ENCODE data around the gene CERS6.
"Not testable (repeated sequence)": the region's sequence is repeated elsewhere in the genome, so short reads cannot be mapped to it uniquely, and the experiment has no call there.

The CERS6 gene, protein sequence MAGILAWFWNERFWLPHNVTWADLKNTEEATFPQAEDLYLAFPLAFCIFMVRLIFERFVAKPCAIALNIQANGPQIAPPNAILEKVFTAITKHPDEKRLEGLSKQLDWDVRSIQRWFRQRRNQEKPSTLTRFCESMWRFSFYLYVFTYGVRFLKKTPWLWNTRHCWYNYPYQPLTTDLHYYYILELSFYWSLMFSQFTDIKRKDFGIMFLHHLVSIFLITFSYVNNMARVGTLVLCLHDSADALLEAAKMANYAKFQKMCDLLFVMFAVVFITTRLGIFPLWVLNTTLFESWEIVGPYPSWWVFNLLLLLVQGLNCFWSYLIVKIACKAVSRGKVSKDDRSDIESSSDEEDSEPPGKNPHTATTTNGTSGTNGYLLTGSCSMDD

DNA sequence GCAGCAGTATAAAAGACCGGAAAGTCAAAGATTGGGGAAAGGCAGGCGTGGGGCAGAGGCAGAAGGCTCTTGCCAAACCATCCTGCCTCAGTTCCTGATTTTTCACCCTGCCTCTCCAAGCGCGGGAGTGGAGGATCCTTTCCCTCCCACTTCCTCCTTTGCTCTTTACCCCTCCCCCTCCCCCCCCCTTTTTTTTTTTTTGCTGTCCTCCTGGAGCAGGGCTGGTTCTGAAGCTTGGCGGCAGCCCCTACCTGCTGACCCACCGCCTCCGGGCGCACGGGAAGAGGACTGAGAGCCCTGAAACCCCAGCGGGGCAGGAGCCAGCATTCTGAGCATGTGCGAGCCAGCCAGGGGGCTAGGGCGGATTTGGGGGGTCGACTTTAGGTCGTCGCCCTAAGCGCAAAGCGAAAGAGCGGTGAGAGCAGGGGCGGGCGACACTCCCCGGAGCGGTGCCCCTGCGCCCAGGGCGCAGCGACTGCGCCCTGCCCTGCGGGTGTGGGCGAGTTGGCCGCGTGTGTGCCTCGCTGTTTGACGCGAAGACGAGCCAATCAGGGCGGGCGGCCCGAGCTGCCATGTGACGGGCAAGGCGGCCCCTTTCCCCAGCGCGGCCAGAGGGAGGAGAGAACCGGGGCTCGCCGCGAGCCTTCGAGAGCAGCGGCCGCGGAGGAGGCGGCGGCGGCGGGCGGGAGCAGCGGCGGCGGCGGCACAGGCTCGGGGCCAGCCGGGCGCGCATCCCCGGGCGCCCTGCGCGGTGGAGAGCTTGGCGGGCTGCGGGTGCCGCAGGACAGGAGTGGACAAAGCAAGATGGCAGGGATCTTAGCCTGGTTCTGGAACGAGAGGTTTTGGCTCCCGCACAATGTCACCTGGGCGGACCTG is at the start of gene CERS6:
TSS of gene CERS6 (plus strand) at position 628 of the 876 bp plus-strand sequence. CDS start at position 805, 177 bp downstream.
- DNase-seq, result peak; percentile 75

DNA sequence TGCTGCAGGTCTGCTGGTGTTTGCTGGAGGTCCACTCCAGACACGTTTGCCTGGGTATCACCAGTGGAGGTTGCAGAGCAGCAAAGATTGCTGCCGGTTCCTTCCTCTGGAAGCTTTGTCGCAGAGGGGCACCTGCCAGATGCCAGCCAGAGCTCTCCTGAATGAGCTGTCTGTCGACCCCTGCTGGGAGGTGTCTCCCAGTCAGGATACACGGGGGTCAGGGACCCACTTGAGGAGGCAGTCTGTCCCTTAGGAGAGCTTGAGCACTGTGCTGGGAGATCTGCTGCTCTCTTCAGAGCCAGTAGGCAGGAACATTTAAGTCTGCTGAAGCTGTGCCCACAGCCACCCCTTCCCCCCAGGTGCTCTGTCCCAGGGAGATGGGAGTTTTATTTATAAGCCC is 43.8 kb upstream of the CERS6 start:
- not testable (repeated sequence) for DNase-seq

DNA sequence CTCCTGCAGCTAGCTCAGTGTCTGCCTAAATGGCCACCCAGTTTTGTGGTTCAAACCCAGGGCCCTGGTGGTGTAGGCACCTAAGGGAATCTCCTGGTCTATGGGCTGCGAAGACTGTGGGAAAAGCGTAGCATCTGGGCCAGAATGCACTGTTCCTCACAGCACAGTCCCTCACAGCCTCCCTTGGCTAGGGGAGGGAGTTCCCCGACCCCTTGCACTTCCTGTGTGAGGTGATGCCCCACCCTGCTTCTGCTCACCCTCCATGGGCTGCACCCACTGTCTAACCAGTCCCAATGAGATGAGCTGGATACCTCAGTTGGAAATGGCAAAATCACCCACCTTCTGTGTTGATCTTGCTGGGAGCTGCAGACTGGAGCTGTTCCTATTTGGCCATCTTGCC is 43.0 kb upstream of the CERS6 start:
- DNase-seq, result not testable (repeated sequence)

DNA sequence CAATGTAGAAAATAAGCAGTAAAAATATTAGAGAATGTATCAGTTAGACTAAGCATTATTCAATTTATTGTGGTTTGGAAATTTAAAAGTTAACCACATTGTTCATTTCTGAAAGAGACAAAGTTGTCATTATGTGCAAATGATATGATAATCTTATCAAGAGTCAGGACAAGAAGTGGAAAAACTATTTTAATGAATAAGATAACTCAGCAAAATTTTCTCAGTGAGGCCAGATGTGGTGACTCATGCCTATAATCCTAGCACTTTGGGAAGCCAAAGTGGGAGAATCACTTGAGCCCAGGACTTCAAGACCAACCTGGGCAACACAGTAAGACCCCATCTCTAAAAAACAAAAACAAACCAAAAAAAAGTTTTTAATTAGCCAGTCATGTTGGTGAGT is 39.5 kb upstream of the CERS6 start:
- no peak for DNase-seq

DNA sequence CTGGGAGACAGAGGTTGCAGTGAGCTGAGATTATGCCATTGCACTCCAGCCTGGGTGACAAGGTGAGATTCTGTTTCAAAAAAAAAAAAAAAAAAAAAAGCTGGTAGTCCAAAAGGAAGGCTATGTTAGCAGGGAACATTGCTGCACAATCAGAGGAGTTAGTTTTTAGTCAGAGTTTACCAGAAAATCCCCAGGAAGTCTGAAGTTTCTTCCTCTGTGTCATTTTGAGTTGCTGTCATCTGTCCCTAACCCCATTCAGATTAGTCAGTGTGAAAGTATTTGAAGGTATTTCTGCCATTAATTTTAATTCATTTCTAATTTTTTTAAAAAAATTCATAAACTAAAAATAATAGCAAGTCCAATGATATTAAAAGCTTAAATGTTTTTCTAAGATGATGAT is 33.5 kb upstream of the CERS6 start:
- DNase-seq, result no peak

DNA sequence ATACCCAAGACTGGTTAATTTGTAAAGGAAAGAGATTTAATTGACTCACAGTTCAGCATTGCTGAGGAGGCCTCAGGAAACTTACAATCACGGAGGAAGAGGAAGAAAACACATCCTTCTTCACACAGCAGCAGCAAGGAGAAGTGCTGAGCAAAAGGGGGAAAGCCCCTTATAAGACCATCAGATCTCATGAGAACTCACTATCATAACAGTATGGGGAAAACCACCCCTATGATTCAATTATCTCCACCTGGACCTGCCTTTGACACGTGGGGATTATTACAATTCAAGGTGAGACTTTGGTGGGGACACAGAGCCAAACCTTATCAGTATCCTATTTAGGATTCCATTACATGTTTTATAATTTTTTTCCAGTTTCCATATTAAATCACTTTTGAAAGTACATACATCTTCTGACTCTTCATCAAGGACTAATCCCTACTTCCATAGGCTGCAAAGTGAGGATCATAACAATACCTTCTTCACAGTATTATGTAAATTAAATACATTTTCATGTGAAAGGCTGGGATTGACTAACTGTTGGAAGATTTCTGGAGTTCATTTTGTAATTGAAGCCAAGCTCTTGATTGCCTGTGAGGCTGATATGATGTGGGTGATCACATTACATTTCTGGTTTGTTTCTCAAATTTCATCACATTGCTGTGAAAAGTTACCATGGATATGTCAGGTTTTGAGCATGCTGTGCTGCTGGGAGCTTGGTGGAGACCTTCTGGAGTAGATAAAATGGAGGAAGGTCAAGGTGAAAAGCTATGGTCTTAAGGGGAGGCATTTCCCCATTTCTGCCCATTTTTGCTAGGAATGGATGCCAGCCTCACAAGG is 31.7 kb upstream of the CERS6 start:
- DNase-seq, result no peak

DNA sequence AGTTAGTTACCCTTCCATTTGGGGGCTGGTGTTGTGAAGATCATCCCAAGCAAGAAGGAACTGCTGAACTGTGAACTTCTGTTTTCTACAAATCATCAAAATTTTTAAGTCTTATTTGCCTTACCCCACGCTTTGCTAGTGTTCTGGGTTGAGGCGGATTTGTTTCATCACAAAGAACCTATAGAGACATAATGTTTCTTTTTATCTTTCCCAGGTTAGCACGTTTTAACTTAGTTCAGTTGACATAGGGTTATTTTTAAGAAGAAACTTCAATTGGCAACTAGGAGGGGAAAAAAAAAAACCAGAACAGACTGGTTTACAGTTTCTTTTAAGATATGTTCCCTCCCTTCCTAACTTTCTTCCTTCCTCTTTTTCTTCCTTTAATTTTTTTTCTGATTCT is 31.1 kb upstream of the CERS6 start:
- no peak for DNase-seq

DNA sequence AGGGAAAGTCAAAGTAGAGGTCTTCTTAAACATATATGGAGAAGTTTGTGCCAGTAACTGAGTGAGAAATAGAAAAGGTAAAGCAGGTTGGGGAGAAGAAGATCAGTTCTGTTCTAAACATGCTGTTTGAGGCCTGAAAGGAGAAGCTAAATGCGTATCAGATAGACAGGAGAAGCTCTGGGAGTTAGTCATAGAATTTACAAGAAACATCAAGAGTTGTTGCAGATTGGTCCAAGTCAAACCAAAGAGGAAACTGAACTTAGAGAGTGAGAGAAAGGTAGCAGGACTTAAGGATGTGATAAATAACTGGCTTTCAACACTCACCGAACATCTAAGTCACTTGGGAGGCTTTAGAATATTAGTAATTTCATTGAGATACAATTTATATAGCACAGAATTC is 29.2 kb upstream of the CERS6 start:
- DNase-seq, result no peak

DNA sequence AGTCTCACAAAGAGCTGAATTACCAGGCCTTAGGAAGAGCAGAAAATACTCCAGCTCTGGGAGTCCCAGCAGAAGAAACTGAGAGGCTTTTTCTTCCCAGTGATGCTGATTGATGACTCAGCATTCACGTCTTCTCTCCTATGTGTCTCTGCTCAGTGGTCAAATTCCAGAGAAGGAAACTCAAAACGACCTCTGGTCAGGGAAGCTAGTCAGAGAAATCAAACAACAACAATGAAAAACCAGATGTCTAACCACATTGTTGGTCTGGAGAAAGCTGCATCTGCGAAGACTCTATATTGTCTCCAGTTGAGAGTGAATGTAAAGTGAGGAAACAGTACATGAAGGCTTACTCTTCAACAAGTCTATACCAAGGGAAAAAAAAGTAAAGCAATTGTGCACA is 28.6 kb upstream of the CERS6 start:
- DNase-seq, result no peak

DNA sequence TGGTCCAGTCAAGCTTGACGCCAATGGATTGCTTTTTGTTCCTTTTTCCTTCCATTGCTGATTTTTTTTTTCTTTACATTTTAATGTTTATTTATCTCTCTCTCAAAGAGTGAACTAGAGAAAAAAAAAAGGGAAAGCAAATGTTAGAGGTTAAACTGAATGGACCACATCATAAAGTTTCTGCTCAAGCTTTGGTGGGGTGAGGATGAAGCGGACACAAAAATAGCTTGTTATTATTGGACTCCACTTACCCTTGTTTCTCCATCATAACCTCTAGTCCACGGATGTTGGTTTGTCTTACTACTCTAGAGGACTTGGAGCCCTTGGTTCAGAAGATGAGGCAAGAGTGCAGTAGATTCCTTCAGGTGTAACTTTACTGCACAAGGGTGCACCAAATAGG is 27.6 kb upstream of the CERS6 start:
- DNase-seq, result no peak

DNA sequence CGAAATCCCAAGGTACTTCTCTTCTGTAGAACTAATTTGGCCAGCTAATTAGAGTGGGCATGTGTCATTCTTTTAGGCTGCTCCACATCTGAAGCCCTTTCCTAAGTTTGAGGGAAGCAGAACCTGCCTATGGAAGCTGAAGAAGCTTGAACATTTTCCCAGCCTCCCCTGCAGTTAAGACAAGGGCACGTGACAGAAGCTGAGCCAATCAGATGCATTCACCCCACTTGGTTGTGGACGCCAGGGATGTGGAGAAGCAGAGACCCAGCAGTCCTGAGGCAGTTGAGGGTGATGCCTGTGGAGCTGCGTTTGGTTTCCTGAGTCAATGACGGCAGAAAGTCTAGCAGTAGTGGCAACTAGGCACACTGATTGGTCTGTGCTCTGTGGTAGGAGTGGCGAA is 26.1 kb upstream of the CERS6 start:
- DNase-seq, result no peak

DNA sequence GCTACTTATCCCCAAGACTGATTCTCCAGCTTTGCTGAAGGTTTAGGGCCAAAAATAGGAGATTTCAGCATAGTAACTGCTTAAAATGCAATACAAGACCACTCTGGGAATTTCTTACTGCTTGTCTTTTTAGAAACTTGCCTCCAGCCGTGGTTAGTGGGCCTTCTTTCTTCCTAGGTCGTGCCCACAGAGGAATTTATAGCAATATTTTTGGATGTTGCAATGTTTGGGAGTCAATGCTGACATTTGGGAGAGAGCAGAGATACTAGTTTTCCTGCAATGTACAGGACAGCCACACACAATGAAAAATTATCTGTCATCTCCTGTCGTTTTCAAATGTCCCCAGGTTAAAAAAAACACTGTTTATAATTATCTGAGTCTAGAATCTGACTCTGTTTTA is 25.6 kb upstream of the CERS6 start:
- DNase-seq, result no peak

DNA sequence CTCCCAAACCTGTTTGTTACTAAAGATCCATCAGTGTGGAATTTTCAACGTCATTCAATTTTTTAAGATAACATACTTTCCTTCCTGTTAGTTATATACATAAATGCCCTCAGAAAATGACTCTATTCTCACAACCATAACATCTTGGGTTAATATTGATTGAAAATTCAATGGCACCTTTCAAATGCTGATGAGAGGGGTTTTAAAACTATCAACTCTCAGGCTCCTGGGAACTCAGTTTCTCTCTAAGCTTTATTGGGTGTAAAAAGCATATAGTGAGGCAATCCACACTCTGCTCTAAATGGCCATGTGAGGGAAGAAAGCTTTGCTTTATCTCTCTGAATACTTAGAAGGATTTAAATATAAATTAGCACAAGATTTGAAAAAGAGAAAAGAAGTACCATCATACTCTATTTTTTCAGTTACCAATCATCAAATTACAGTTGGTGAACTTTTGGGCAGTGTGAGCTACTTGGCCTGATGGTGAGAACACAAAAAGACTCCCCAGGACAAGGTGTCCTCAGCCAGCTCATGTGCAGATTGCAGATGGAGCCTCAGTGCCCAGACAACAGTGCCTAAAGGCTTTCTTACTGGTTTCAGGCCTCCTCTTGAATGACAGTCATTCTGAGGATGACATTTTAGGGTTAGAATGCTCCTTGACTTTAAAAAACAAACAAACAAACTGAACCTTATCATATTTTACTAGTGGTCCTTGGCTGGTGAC is 24.6 kb upstream of the CERS6 start:
- no peak for DNase-seq

DNA sequence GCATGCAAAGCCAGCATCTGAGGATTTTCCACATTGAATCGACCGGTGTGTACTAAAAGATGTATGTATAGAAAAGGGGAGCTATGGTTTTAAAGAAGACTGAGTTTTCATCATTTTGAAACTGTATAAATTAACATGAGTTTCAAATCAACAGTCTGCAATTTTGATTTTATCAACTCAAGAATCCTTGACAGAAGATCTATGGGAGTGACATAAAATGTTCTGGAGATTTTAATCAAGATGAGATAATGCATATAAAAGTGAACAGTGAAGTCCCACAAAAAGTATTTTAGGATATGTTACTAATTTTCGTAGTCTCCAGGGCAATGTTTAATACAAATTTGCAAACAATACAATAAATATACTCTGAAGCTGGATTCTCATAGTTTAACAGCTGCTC is 24.0 kb upstream of the CERS6 start:
- no peak for DNase-seq

DNA sequence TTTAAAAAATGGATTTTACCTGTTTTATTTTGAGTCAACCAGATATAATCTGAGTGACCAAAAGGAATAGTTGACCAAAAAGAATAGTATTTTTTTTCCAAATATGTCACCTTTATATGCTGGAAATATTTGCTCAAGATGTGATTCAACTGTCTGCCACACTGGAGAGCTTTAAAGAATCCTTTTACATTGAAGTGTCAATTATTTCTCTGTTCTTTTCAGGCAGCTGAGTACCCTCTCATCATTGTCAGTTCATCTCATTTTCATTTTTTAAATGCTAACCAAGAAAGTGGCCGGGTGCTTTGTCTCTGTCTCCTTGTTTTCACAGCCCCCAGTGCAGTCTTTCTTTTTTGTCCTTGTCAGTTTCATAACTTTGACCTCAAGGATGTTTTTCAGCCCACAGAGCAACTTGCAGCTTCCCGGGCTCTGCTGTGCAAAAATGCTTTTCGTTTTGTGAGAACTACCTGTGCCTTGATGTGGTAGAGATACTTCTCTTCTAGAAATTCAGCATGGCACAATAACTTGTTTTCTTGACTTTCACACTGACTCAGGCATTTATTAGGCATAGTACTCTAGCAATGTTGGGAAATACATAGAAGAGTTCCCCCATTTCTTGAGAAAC is 23.4 kb upstream of the CERS6 start:
- no peak for DNase-seq

DNA sequence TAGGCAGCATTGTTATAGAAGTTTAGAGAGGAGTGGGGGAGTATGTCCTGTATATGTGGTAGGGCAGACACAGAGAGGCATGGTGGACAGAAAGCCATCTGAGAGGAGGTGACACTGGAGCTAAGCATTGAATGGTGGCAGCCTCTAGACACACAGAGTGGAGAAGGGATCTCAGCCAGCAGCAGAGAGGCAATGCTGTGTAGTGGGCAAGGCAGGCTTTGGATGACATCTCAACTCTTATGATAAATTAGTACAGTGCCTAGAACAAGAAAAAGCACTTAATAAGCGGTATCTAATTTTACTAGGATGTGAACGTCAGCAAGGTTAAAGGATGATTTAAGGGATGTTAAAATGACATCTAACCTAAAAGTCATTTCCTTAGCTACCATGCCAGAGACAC is 22.5 kb upstream of the CERS6 start:
- DNase-seq, result no peak

DNA sequence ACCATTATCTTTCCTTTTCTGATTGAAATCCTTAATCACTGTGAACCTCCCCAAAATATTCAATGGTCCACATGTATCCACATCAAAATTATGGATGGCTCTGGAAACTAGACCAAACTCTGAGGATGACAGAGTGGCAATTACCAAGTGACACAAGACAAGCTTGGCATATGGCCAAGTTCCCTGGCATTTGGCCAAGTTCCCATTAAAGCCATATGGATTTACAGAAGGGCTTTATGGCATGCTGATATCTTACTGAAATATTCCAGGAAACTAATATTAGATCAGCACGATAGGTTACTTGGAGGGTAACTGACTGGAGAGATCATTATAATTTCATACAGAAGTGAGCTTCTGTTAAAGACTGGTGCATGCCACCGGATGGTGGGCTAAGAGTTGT is 21.9 kb upstream of the CERS6 start:
- DNase-seq, result no peak

DNA sequence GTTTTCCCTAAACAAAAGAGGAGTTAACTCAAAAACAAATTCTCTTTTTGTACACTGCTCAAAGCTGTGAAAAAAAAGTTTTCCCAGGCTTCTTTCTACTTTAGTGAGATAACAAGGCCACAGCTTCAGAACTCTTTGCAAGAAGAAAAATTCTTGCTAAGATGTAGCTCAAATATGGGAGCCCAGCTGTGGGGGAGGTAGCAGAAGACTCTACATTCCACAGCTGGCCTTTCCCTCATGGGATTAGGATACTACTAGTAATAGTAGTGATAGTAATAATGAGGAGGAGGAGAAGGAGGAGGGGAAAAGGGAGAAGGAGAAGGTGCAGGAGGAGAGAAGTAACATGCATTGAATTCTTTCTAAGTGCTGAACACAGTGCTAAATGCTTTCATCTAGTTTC is 19.2 kb upstream of the CERS6 start:
- DNase-seq, result no peak

DNA sequence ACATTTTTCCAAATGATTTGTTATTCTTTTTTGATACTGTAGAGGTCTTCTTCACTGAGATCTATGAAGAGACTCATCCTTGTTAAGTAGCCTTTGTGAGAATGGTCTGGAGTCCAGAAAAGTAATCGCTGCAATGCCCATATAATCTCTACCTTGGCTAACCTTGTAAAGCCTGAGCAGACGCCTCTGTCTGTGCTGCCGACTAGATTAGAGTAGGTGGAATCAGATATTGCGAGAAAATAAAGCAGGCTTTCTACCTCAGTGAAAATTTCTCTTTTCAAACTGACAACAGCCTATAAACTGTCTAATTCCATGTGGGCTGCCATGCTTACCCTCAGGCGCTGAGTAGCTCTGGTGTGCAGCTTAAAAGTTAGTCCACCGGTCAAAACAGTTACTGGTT is 17.5 kb upstream of the CERS6 start:
- no peak for DNase-seq

DNA sequence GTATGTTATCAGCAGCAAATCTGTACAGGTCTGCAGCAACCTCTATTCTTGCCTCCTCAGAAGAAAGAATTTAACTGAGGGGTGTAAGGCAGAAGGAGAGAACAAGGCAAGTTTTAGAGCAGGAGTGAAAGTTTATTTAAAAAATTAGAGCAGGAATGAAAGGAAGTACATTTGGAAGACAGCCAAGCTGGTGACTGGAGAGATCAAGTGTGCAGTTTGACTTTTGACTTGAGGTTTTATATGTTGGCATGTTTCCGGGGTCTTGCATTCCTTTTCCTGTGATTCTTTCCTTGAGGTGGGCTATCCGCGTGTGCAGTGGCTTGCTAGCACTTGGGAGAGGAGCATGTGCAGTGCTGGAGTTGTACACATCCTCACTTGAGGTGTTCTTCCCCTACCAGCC is 16.5 kb upstream of the CERS6 start:
- no peak for DNase-seq

DNA sequence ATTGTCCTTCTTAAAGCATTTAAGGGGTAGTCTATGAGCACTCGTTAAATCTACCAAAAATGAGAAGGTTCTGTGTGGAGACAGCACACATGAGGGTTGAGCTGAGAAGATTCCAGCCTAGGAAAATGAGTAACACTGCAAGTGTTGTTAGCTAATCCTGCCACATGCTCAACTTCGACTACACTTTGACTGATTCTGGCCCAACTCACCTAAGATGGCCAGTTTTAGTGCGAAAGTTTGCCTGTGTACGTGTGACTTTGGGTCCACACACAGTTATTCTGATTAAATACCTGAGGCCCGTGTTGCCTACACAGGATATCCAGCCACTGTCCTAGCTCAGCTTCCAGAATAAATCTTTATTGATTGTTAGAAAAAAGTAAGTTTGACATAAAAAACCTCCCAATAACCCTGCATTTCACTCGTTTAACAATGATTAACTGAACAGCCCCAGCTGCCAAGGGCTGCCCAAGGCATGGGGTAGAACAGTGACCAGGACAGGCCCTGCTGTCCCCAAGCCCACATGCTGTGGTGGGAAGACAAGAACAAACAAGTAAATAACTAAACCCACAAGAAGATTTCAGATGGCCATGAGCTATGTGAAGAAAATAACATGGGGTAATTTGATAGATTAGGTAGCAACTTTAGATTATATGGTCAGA is 14.7 kb upstream of the CERS6 start:
- no peak for DNase-seq

DNA sequence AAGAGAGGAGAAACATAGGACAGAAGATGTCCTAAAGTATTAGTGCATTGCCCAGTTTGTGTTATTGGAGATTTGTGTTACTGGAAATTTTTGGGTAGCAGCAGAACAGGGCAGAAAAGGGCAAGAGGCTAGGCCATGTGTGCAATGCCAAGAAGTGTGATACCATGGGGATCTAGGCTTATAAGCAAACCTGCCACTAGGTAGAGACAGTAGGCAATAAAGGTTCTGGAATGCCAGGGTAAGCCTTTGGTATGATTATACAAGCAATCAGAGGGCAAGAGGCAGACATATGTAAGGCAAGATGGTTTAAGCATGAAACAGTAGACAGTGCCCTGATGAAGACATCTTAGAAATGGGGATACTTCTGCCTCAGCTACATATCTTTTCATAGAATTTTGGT is 12.3 kb upstream of the CERS6 start:
- no peak for DNase-seq
